Activated CD8-positive, alpha-beta memory T cell treated with anti-CD3 and anti-CD28 coated beads for 36 hours (primary cell): ENCODE data around the gene RAB41. TPM values are rescaled to one million over a fixed set of nuclear protein-coding genes. Genes with fewer than 3 reads are reported as not detected.
"Not testable (repeated sequence)": the region's sequence is repeated elsewhere in the genome, so short reads cannot be mapped to it uniquely, and the experiment has no call there.

Experiments
- CTCF ChIA-PET: fragments of 350-600 bp; sonication (Branson Sonifier 250); formaldehyde crosslinking; loops from one replicate; lab custom pipeline; 2021; ENCODE audit warnings: antibody characterized with exemption; lab: Charles Lee
- POLR2A ChIA-PET: fragments of 350-600 bp; sonication (Branson Sonifier 250); formaldehyde crosslinking; loops from one replicate; lab custom pipeline; 2021; ENCODE audit warnings: antibody characterized with exemption; lab: Charles Lee
- total RNA-seq, 2 experiments: library from RNA; stranded (reverse); gene quantifications; one replicate each; pipeline ENCODE4 v1.2.3, GENCODE V29; 2021

RAB41 gene
- total RNA-seq, 2 experiments from 2014 or later = not detected

DNA sequence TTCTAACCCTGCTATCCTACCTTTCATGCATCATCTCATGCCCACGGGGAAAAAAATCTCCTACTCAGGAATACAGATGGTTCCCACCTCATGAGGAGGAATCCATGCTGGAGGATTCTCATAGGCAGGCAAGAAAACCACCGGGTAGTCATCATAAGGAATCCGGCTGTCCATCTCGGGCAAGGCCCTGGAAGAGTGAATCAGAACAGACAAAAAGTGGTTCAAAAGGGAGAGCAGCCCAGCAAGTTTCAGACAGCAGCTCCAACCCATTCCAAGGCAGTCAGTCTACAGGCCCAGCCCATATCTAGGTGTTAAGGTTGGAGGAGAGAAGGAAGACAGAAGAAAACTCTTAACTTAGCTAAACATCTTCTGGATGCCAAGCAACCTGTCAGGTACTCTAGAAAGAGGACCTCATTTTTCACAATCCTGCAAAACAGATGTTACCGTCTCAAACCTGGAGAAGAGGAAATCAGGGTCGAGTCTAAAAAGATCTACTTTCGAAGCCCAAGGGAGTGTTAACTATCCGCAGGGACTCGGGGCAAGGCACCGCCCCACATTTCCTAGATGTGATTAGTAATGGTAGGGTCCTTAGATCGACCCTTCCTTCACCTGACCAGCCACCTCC is 7.3 kb downstream of the RAB41 start:
- ChIA-PET POLR2A (no interaction called here), CTCF (interaction anchor here (1.4 kb wide), 1 partner anchor 146 kb away, joined by 3 read pairs; no protein-coding TSS in a partner anchor)

DNA sequence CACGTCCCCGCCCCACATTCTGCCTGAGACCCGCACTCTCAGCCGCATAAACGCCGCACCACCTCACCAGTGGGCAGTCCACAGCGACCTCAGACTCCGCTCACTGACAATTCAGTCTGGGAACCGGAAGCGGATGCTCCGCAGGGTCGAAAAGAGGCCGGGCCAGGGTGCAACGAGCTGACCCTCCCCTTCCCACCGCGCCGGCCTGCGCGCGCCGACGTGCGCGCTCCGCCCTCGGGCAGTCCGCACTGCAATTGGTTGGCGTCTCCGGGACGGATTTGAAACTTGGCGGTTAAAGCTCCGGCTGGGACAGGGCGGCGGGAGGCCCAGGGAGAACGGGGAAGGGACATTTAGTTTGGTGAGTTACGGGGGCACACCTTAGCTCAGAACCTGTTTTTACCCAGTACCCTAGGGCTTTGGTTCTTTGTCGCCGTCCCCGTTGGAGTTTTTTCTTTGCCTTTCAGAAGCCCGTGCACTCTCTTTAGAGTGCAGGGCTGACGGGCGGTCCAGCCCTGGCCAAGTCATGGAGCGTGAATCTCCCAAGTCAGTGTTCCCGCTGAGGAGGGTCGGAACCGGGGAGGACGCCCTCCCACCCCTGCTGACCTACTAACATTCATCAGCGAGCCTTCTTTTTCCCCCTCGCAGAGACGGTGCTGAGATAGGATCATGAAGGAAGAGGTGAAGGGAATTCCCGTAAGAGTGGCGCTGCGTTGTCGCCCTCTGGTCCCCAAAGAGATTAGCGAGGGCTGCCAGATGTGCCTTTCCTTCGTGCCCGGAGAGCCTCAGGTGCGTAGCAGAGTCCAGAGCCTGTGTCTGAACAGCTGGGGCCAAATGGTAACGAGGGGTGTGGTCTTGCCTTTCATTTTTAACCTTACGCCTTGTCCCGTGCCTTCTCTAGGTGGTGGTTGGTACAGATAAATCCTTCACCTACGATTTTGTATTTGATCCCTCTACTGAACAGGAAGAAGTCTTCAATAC is 8.1 kb downstream of the RAB41 start, which contains the start of the genes KIF4A and PDZD11:
TSS of gene KIF4A (plus strand) at position 312 of the 978 bp plus-strand sequence. CDS start at position 667, 355 bp downstream.
TSS of gene PDZD11 (minus strand) at position 135 of the 978 bp plus-strand sequence. CDS start 586 bp downstream, outside the sequence.
- ChIA-PET CTCF (interaction anchor here (1.4 kb wide), 1 partner anchor 146 kb away, joined by 3 read pairs; no protein-coding TSS in a partner anchor), POLR2A (no interaction called here)

DNA sequence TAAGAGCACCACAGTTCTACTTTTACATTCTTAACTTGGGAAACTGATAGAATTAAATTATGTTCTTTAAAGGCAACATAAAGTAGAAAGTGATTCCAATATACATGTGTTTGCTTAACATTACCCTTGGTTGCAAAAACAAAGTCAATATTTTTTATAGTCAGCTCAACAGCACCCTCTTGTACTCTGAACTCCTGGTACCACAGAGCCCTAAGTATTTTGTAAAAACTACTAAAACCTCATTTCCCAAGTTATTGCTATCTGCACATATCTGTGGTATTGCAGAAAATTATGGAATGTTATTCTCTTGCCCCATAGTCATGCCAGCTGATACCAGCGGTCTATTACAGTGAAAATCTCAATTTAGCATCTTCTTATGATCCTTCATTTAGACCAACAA is 10.8 kb downstream of the RAB41 start:
- POLR2A ChIA-PET = no interaction called here
- CTCF ChIA-PET = no interaction called here

DNA sequence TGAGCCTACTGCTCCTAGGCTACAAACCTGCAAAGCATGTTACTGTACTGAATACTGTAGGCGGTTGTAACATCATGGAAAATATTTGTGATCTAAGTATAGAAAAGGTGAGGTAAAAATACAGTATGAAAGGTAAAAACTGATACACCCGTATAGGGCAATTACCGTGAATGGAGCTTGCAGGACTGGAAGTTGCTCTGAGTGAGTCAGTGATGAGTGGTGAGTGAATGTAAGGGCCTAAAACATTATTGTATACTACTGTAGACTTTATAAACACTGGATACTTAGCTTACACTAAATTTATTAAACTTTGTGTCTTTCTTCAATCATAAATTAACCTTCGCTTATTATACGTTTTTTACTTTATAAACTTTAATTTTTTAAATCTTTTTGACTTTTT is 11.6 kb downstream of the RAB41 start:
- ChIA-PET CTCF (no interaction called here), POLR2A (no interaction called here)

DNA sequence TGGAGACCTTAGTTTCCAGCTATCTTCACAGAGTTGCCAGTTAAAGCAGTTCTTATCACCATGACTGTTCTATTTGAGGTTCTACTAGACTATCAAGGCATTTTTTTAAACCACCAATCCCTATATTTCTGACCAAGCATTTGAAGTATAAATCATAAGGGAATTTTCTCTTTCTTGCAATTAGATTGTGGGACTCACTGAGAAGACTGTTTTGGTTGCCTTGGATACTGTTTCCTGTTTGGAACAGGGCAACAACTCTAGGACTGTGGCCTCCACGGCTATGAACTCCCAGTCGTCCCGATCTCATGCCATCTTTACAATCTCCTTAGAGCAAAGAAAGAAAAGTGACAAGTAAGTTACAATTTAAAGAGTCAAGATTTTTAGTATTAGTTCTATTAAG is 19.7 kb downstream of the RAB41 start:
- POLR2A ChIA-PET = no interaction called here
- CTCF ChIA-PET = no interaction called here

DNA sequence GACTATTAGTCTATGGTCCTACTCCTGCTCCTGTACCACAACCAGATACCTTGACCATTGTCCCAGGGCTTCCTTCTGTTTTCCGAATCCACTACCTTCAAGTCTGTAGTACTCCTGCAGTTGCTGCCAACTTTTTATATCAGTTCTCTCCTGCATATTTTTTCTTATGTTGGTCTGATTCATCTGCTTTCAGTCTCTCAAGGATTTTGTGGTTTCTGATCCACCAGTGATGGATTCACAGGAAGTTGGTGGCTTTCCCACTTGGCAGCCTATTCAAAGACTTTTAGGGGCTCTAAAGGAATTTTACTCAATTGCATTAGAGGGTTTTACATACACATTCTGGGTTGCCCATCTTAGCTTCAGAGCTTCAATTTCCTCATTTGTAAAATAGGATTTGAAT is 31.5 kb downstream of the RAB41 start:
- POLR2A ChIA-PET = no interaction called here

DNA sequence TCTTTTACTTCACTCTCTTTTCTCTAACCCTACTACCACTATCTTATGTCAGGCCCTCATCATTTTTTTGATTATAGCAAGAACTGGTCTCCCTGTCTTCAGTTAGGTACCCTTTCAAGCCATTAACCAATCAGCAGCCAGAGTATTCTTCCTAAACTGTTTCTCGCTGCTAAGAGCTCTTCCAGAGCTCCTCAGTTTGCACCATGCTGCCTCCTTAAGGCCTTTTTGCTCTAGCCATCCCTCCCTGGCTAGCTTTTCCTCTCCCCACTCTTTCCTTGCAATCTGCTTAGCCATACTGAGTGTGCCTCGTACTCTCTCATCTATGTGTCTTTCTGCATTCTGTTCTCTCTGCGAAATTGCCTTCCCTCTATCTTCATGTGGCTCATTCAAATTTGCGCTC is 40.8 kb downstream of the RAB41 start:
- CTCF ChIA-PET = no interaction called here
- POLR2A ChIA-PET = no interaction called here

More for the DNA sequence above, 31.5 kb downstream of the RAB41 start:
- CTCF ChIA-PET = no interaction called here

DNA sequence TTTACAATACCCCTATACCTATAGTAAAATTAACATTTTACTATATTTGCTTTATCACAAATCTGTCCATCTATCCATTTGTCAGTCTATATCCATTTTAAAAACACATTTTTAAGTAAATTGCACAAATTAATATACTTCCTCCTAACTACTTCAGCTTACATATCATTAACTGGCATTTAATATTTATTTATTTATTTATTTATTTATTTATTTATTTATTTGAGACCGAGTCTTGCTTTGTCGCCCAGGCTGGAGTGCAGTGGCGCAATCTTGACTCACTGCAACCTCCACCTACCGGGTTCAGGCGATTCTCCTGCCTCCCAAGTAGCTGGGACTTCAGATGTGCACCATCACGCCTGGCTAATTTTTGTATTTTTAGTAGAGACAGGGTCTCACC is 41.7 kb downstream of the RAB41 start:
- POLR2A ChIA-PET, CTCF ChIA-PET: not testable (repeated sequence)

DNA sequence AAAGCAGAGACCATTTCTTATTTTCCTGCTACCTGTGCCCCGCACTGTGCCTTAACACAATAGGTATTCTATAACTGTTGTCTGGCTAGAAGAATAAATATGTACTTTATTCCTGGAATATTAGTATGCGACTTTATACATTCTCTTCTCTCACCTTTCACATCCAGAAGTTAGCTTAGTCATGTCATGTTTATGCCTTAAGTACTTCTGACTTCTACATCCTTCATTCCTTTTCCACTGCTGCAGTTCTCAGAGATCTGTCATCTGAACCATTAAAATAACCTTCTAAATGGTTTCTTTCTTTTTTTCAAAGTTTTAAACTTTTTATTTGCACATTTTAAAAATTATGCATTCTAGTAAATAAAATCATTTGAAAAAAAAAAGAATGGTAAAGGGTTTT is 42.4 kb downstream of the RAB41 start:
- POLR2A ChIA-PET = no interaction called here

DNA sequence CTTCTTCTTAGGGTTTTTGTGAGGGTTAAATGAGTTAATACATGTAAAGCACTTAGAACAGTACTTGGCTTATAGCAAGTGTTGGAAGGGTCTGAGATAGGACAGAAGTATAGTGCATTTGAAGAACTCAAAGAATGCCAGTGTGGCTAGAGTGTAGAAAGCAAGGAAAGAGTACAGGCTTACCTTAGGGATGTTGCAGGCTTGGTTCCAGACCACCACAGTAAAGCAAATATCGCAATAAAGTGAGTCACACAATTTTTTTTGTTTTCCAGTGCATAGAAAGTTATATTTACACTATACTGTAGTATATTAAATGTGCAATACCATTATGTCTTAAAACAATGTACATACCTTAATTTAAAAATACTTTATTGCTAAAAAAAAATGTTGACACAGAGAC is 49.2 kb downstream of the RAB41 start:
- ChIA-PET POLR2A (no interaction called here), CTCF (no interaction called here)

More for the DNA sequence above, 42.4 kb downstream of the RAB41 start:
- CTCF ChIA-PET = no interaction called here

DNA sequence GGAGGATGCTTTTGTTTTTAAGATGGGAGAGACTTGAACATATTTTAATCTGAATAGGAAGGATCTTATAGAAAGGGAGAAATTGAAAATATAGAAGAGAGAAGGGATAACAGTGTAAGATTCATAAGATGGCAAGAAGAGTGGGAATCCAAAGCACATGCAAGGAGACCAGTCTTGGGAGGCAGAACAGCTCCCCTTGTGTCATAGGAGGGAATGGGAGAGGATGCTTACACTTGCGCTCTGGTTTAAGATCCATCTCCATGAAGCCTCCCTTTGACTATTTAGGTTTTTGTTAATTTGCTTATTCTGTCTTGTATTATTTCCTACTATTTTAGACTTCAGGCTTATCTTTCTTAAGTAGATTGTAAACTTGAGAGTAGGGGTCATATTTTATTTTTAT is 50.6 kb downstream of the RAB41 start:
- POLR2A ChIA-PET = no interaction called here
- CTCF ChIA-PET = no interaction called here

Other genes with a start within 250 kb of the RAB41 start
- not detected for gene AWAT2, start 232.2 kb upstream of the RAB41 start, total RNA-seq
- not detected for gene OTUD6A, start 219.7 kb upstream of the RAB41 start, total RNA-seq
- 10 to 100 TPM; 31.4 to 32.1 TPM for gene IGBP1, start 148.7 kb upstream of the RAB41 start, total RNA-seq
- not detected for gene DGAT2L6, start 104.7 kb upstream of the RAB41 start, total RNA-seq
- not detected for gene AWAT1, start 47.5 kb upstream of the RAB41 start, total RNA-seq
- gene P2RY4, start 22.0 kb upstream of the RAB41 start, total RNA-seq = under 1 TPM in 1 of 2 experiments, not detected in 1; 0.34 TPM
- gene ARR3, start 13.8 kb upstream of the RAB41 start, total RNA-seq = not detected
- gene PDZD11, start 7.8 kb downstream of the RAB41 start, total RNA-seq = 10 to 100 TPM; 27.0 to 28.0 TPM
- 10 to 100 TPM; 18.7 to 19.7 TPM for gene KIF4A, start 7.9 kb downstream of the RAB41 start, total RNA-seq
- gene GDPD2, start 141.1 kb downstream of the RAB41 start, total RNA-seq = not detected
- gene DLG3, start 162.7 kb downstream of the RAB41 start, total RNA-seq = 10 to 100 TPM; 35.1 to 39.0 TPM